Transverse colon (tissue), 4 donors: Measurements from ENCODE around the gene CSRP3. TPM values are rescaled to one million over a fixed set of nuclear protein-coding genes. Genes with fewer than 3 reads are reported as not detected.

ENCODE experiments used
- DNase-seq: peaks from one replicate; pipeline ENCODE4 v3.0.0-alpha.2; 2019
- H3K27ac ChIP-seq, 4 donors: fragments of 200-600 bp; sonication (generic); 2 replicates each; pipeline ENCODE4 v1.5.1; 2016 to 2018; ENCODE audit warnings: inconsistent platforms in 4 of 4
- H3K27me3 ChIP-seq: fragments of 200-600 bp; sonication (generic); 2 replicates; pipeline ENCODE4 v1.5.1; 2017; ENCODE audit warnings: inconsistent platforms
- H3K36me3 ChIP-seq, 4 donors: fragments of 200-600 bp; sonication (generic); 2 replicates each; pipeline ENCODE4 v1.5.1; 2017 to 2019; ENCODE audit warnings: inconsistent platforms in 4 of 4
- H3K4me1 ChIP-seq, 4 donors: fragments of 200-600 bp; sonication (generic); 2 replicates each; pipeline ENCODE4 v1.5.1; 2017 to 2020; ENCODE audit warnings: inconsistent platforms in 4 of 4
- H3K4me3 ChIP-seq, 4 donors: fragments of 200-600 bp; sonication (generic); 1 replicate in 1 of 4; 2 replicates in 3 of 4; pipeline versions ENCODE4 v1.5.1 to v1.6.1; 2017 to 2019; ENCODE audit warnings: inconsistent platforms in 4 of 4
- H3K9me3 ChIP-seq, 2 donors: fragments of 200-600 bp; sonication (generic); 2 replicates each; pipeline ENCODE4 v1.5.1; 2017 to 2019; ENCODE audit warnings: inconsistent platforms in 2 of 2
- CTCF ChIP-seq, 5 experiments: fragments of 200-600 bp in 3 of 5; fragments of 450-650 bp in 2 of 5; sonication (generic) in 3 of 5; IDR thresholded peaks; 1 replicate in 2 of 5; 2 replicates in 3 of 5; pipeline ENCODE4 v1.5.1; 2016 to 2017; ENCODE audit warnings: antibody characterized with exemption in 5 of 5, inconsistent platforms in 3 of 5, mild to moderate bottlenecking in 2 of 5, moderate library complexity in 1 of 5
- EP300 ChIP-seq: sonication (generic); formaldehyde crosslinking; IDR thresholded peaks from one replicate; pipeline ENCODE4 v1.6.1; 2017; ENCODE audit warnings: antibody characterized with exemption, low read depth
- POLR2A ChIP-seq: fragments of 450-650 bp; IDR thresholded peaks from one replicate; pipeline ENCODE4 v1.6.1; 2016; ENCODE audit warnings: antibody characterized with exemption, mild to moderate bottlenecking, moderate library complexity
- POLR2AphosphoS5 ChIP-seq, 3 donors: sonication (generic); formaldehyde crosslinking; IDR thresholded peaks; one replicate each; pipeline ENCODE4 v1.6.1; 2016; ENCODE audit warnings: antibody characterized with exemption in 3 of 3
- WGBS, 2 donors: methylation state at CpG; one replicate each; pipeline ENCODE4 v1.1.5; 2018; ENCODE audit warnings: low coverage in 1 of 2; 5-methylcytosine and 5-hydroxymethylcytosine counted together
- in situ Hi-C, 4 donors: fragments of 200-750 bp; cut with MboI; loops; one replicate each; pipeline versions ENCODE4 v1.15.0 to v1.15.1; 2017; ENCODE audit warnings: low sequenced_read_pairs in 3 of 4, low pct_ligation_motif_present in 1 of 4, low pct_unique_long_range_greater_than_20kb in 1 of 4
- intact Hi-C: fragments of 100-400 bp; cut with DNase I; formaldehyde crosslinking; loops from one replicate; pipeline ENCODE4 v1.15.1; 2023; ENCODE audit warnings: low total_unique reads
- total RNA-seq, 4 donors: library from RNA; depleted of rRNA; stranded (reverse); fragments of >200 nt; gene quantifications; one replicate each; pipeline ENCODE4 v1.1.0, GENCODE V29; 2016

Gene CSRP3
- total RNA-seq = not detected

- WGBS, 2 donors = 79 to 82% methylated on average over 5 to 7 of the region's 7 CpGs
- DNase-seq = no peak
- peaks cover 0 to 14% (median 5%) of the 10 kb centered on the region in 4 donors for H3K4me1 ChIP-seq
- no peak for TF ChIP-seq POLR2AphosphoS5 (IDR thresholded peaks at IDR 0.05)
- no peak for TF ChIP-seq CTCF (IDR thresholded peaks at IDR 0.05)
- TF ChIP-seq EP300 = no peak
- H3K9me3 ChIP-seq = no peaks in the 10 kb centered on the region
- H3K27me3 ChIP-seq = no peaks in the 10 kb centered on the region
- H3K36me3 ChIP-seq = no peaks in the 10 kb centered on the region
- in situ Hi-C loops = no loop called here
- H3K27ac ChIP-seq = peak within 1 kb of the TSS in 2 of 4 donors; percentile 48 to 52
- no peak within 1 kb of the TSS for H3K4me3 ChIP-seq
- intact Hi-C loops = no loop called here
Observed at GRCh38 chr11:19201737-19202605, at the start of gene CSRP3. Gene CSRP3, minus strand, starts transcription at chr11:19201983. Its CDS starts 9,535 bp downstream, at chr11:19192448.

GRCh38 chr11:19251577-19251976, 49.8 kb upstream of the CSRP3 start:
- H3K4me3 ChIP-seq = no peak overlapping the region
- no peaks in the 10 kb centered on the region for H3K27me3 ChIP-seq
- H3K36me3 ChIP-seq = no peaks in the 10 kb centered on the region
- no peak for DNase-seq
- H3K4me1 ChIP-seq = peaks cover 0 to 3% (median 0%) of the 10 kb centered on the region in 4 donors
- in situ Hi-C loops = no loop called here
- H3K9me3 ChIP-seq = no peaks in the 10 kb centered on the region
- intact Hi-C loops = no loop called here
- no peak overlapping the region for H3K27ac ChIP-seq
- TF ChIP-seq POLR2AphosphoS5 (IDR thresholded peaks at IDR 0.05) = no peak
- TF ChIP-seq POLR2A = no peak
- TF ChIP-seq CTCF (IDR thresholded peaks at IDR 0.05) = no peak
- no peak for TF ChIP-seq EP300

GRCh38 chr11:19246816-19247215, 45.0 kb upstream of the CSRP3 start:
- H3K4me1 ChIP-seq = peaks cover 9 to 28% (median 22%) of the 10 kb centered on the region in 4 donors
- no peaks in the 10 kb centered on the region for H3K36me3 ChIP-seq
- TF ChIP-seq CTCF (IDR thresholded peaks at IDR 0.05) (no peak), POLR2AphosphoS5 (IDR thresholded peaks at IDR 0.05) (no peak), POLR2A (no peak), EP300 (no peak)
- intact Hi-C loops = no loop called here
- 90 to 94% methylated on average over 1 of the region's 1 CpG for WGBS, 2 donors
- H3K27me3 ChIP-seq = peaks cover 20% of the 10 kb centered on the region
- in situ Hi-C loops = no loop called here
- H3K4me3 ChIP-seq = no peak overlapping the region
- H3K27ac ChIP-seq = no peak overlapping the region
- no peak for DNase-seq
- no peaks in the 10 kb centered on the region for H3K9me3 ChIP-seq

- H3K9me3 ChIP-seq = no peaks in the 10 kb centered on the region
- in situ Hi-C loops = no loop called here
- H3K4me1 ChIP-seq = peaks cover 13 to 36% (median 31%) of the 10 kb centered on the region in 4 donors
- TF ChIP-seq POLR2AphosphoS5 (IDR thresholded peaks at IDR 0.05) = no peak
- no peak for TF ChIP-seq CTCF (IDR thresholded peaks at IDR 0.05)
- no peak for TF ChIP-seq EP300
- no peak for TF ChIP-seq POLR2A
- no peaks in the 10 kb centered on the region for H3K36me3 ChIP-seq
- peaks cover 33% of the 10 kb centered on the region for H3K27me3 ChIP-seq
- WGBS, 2 donors = 67 to 83% methylated on average over 1 to 5 of the region's 5 CpGs
- intact Hi-C loops = no loop called here
- no peak overlapping the region for H3K4me3 ChIP-seq
- DNase-seq = no peak
- no peak overlapping the region for H3K27ac ChIP-seq
Observed at GRCh38 chr11:19245351-19245750, 43.6 kb upstream of the CSRP3 start.
